HUES48 (cell line): ENCODE measurements around the gene GLIS1.
A peak's percentile ranks its signal among the peaks of the same experiment; 100 is the strongest.
"Not testable (repeated sequence)": the region's sequence is repeated elsewhere in the genome, so short reads cannot be mapped to it uniquely, and the experiment has no call there.

Experiments
- H3K27ac ChIP-seq: one replicate; pipeline ENCODE4 v1.7.0; 2013; ENCODE audit warnings: low read depth, low read length, inconsistent platforms
- H3K27me3 ChIP-seq: 2 replicates; pipeline ENCODE4 v1.6.1; 2013; ENCODE audit warnings: mild to moderate bottlenecking, low read length; ENCODE audit not compliant: control insufficient read depth, insufficient read depth
- H3K36me3 ChIP-seq: 2 replicates; pipeline ENCODE4 v1.6.1; 2013; ENCODE audit warnings: low read length; ENCODE audit not compliant: control insufficient read depth, insufficient read depth
- H3K4me1 ChIP-seq: 2 replicates; pipeline ENCODE4 v1.6.1; 2013; ENCODE audit warnings: mild to moderate bottlenecking, low read length; ENCODE audit not compliant: control insufficient read depth, insufficient read depth
- H3K4me3 ChIP-seq: 2 replicates; pipeline ENCODE4 v1.5.1; 2013; ENCODE audit warnings: mild to moderate bottlenecking, low read depth, low read length
- H3K9ac ChIP-seq: 2 replicates; pipeline ENCODE4 v1.6.1; 2013; ENCODE audit warnings: mild to moderate bottlenecking, low read depth, low read length, moderate library complexity
- H3K9me3 ChIP-seq: 2 replicates; pipeline ENCODE4 v1.6.1; 2013; ENCODE audit warnings: low read length; ENCODE audit not compliant: control insufficient read depth, insufficient read depth

The GLIS1 gene

DNA sequence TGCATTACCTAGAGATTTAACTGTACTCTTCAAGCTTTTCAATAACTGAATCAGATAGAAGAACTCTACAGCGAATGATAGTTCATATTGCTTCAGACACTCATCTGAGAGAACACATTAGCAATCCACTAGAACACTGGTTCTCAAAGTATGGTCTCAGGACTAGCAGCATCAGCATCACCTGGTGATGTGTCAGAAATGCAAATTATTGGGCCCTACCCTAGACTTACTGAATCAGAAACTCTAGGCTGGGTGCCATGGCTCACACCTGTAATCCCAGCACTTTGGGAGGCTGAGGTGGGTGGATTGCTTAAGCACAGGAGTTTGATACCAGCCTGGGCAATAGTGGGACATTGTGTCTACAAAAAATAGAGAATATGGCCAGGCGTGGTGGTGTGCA, 24.9 kb upstream of the GLIS1 start:
- Histone ChIP-seq H3K4me1 (no peaks in the 10 kb centered on the region), H3K9ac (no peak overlapping the region), H3K27me3 (no peaks in the 10 kb centered on the region), H3K27ac (no peak overlapping the region), H3K36me3 (peaks cover 34% of the 10 kb centered on the region), H3K4me3 (no peak overlapping the region), H3K9me3 (no peaks in the 10 kb centered on the region)

GRCh38 chr1:53763461-53763860, 24.5 kb upstream of the GLIS1 start:
- Histone ChIP-seq H3K9me3 (no peaks in the 10 kb centered on the region), H3K4me1 (no peaks in the 10 kb centered on the region), H3K27ac (no peak overlapping the region), H3K9ac (no peak overlapping the region), H3K36me3 (peaks cover 30% of the 10 kb centered on the region), H3K4me3 (no peak overlapping the region), H3K27me3 (no peaks in the 10 kb centered on the region)

DNA sequence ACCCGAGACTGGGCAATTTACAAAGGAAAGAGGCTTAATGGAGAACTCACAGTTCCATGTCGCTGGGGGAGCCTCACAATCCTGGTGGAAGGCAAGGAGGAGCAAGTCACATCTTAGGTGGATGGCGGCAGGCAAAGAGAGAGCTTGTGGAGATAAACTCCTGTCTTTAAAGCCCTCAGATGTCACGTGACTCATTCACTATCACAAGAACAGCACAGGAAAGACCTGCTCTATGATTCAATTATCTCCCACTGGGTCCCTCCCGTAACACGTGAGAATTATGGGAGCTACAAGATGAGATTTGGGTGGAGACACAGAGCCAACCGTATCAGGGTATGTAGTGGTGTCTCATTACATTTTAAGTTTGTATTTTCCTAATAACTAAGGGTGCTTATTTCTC, 21.5 kb upstream of the GLIS1 start:
- not testable (repeated sequence) for H3K27ac ChIP-seq, H3K27me3 ChIP-seq, H3K4me1 ChIP-seq, H3K36me3 ChIP-seq, H3K9me3 ChIP-seq, H3K9ac ChIP-seq, H3K4me3 ChIP-seq

GRCh38 chr1:53755874-53756273, 16.9 kb upstream of the GLIS1 start:
- H3K9ac ChIP-seq, result no peak overlapping the region
- H3K36me3 ChIP-seq, result no peaks in the 10 kb centered on the region
- H3K9me3 ChIP-seq, result no peaks in the 10 kb centered on the region
- H3K27ac ChIP-seq, result no peak overlapping the region
- no peaks in the 10 kb centered on the region for H3K27me3 ChIP-seq
- H3K4me1 ChIP-seq, result no peaks in the 10 kb centered on the region
- H3K4me3 ChIP-seq, result no peak overlapping the region

DNA sequence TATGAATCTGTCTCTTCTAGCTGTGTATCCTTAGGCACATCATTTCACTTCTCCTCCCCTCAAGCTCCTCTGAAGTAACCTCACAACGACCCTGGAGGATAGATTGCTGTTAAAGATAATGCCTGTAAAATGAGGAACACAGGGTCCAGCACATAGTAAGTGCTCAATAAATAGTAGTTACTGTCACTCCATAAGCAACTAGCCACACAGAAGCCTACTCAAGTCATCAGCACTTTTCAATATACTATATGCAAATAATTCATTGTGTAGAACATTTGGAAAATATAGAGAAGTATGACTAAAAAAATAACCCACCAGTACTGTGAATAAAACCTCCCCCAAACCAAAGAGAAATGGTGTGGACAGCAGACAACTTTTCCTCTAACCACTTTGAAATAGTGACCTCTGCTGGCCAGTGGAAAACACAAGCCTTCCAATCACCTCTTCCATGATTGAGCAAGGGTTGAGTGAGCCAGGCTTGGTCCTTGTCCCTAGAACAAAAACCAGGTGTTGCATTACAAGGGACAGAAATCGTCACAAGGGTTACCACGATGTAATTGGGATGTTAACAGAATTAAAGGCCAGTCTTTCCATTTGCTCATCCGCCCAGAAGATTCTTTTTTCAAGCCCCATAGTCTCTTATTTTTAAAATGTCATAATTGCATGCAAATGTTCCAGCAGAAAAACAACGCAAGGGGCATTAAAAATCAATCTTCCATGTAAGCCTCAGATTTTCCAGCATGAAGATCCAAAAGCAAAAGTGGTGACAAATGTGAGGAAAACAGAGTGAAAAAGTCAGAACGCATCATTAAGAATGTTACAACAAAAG, 15.7 kb upstream of the GLIS1 start:
- Histone ChIP-seq H3K4me1 (no peaks in the 10 kb centered on the region), H3K27me3 (no peaks in the 10 kb centered on the region), H3K9me3 (no peaks in the 10 kb centered on the region), H3K36me3 (no peaks in the 10 kb centered on the region), H3K4me3 (no peak overlapping the region), H3K27ac (no peak overlapping the region), H3K9ac (no peak overlapping the region)

DNA sequence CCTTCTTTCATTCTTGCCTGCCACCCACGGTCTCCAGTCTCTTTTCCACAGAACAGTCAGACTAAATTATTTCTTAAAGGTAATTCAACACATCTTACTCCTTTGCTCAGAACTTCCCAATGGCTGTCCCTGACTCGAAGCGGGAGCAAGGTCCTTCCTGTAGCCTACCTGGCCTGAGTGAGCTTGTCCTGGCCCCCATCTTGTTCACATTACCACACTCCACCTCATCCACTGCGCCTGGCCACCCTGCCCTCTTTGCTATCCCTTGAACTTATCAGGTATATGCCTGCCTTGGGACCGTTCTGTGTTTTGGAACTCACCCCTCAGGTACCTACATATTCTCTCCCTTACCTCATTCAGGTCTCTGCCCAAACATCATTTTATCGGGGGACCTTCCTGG, 13.3 kb upstream of the GLIS1 start:
- Histone ChIP-seq H3K4me3 (no peak overlapping the region), H3K9ac (no peak overlapping the region), H3K27me3 (no peaks in the 10 kb centered on the region), H3K9me3 (no peaks in the 10 kb centered on the region), H3K36me3 (no peaks in the 10 kb centered on the region), H3K4me1 (no peaks in the 10 kb centered on the region), H3K27ac (no peak overlapping the region)

GRCh38 chr1:53747841-53748240, 8.9 kb upstream of the GLIS1 start:
- Histone ChIP-seq H3K27me3 (no peaks in the 10 kb centered on the region), H3K36me3 (no peaks in the 10 kb centered on the region), H3K4me3 (no peak overlapping the region), H3K4me1 (no peaks in the 10 kb centered on the region), H3K27ac (no peak overlapping the region), H3K9ac (no peak overlapping the region), H3K9me3 (no peaks in the 10 kb centered on the region)

GRCh38 chr1:53740621-53741105, 1.7 kb upstream of the GLIS1 start:
- H3K9ac ChIP-seq, result no peak overlapping the region
- H3K27me3 ChIP-seq, result peaks cover 58% of the 10 kb centered on the region
- no peak overlapping the region for H3K27ac ChIP-seq

GRCh38 chr1:53738205-53739108, 507 bp downstream of the GLIS1 start:
- H3K27ac ChIP-seq, result no peak overlapping the region

More at GRCh38 chr1:53740621-53741105, 1.7 kb upstream of the GLIS1 start:
- no peaks in the 10 kb centered on the region for H3K36me3 ChIP-seq
- peaks cover 3% of the 10 kb centered on the region; the same call in 1 of the 2 replicates for H3K4me1 ChIP-seq
- no peak overlapping the region for H3K4me3 ChIP-seq
- H3K9me3 ChIP-seq, result no peaks in the 10 kb centered on the region

GRCh38 chr1:53737648-53738204, 1.2 kb downstream of the GLIS1 start:
- Histone ChIP-seq H3K4me3 (peak overlapping the region; percentile 62), H3K4me1 (peaks cover 14% of the 10 kb centered on the region), H3K36me3 (no peaks in the 10 kb centered on the region), H3K27ac (no peak overlapping the region), H3K9me3 (no peaks in the 10 kb centered on the region), H3K9ac (no peak overlapping the region), H3K27me3 (peaks cover 69% of the 10 kb centered on the region)

More at GRCh38 chr1:53738205-53739108, 507 bp downstream of the GLIS1 start:
- H3K27me3 ChIP-seq, result peaks cover 69% of the 10 kb centered on the region
- H3K9me3 ChIP-seq, result no peaks in the 10 kb centered on the region
- peak overlapping the region; percentile 62 for H3K4me3 ChIP-seq
- H3K4me1 ChIP-seq, result peaks cover 14% of the 10 kb centered on the region
- no peaks in the 10 kb centered on the region for H3K36me3 ChIP-seq
- no peak overlapping the region for H3K9ac ChIP-seq
